Measurements from ENCODE around the gene DYNLL2. TPM values are rescaled to one million over a fixed set of nuclear protein-coding genes. Genes with fewer than 3 reads are reported as not detected.

DYNLL2 gene
- total and polyA plus RNA-seq, 9 of the 15 experiments (the other 6 are each of a cell fraction or from before 2014, with no cell fraction given): 1.8 to 24.5 (median 13.0) TPM

DNA sequence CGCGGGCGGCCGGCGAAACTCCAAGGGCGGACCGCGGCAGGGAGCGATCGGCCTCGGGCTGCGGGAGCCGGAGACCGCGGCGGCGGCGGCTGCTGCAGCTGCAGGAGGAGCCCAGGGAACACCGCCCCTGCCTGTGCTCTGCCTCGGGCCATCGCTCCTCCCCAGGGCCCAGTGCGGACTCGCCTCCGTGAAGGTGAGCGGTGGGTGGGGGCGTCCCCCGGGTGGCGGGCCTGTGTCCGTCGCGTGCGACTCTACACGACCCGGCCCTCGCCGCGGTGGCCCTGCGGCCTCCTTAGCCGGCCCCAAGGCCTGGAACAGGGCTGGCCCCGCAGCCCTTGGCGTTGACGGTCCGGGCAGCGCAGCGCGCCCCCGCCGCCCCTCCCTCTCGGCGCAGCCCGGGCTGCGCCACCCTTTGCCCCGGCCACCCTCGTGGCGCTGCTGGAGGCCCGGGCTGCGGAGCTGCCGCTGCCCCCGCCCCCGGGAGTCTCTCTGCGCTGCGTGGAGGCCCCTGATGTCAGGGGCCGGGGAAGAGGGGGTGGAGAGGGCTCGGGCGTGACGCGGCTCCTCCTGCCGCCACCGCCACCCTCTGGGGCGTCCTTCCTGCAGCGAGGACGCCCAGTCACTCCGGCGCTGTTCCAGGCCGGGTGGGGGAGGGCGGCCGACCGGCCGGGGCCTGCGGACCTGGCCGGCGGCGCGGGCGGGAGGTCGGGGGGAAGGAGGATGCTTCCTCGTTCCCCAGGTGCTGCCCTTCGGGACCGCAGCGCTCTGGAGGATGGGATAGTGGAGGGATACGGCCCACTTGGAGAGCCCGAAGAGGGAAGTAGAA lies 485 bp downstream of the DYNLL2 start (continued):
- TF ChIP-seq SMARCC2 (IDR thresholded peaks at IDR 0.05; ENCODE audit: low read depth) (no peak), RB1 (IDR thresholded peaks at IDR 0.05; ENCODE audit: low read depth) (peak; percentile 53), SIX5 (IDR thresholded peaks at IDR 0.05; ENCODE audit: borderline replicate concordance in 1 of 2, insufficient read depth in 1 of 2, low read depth in 1 of 2, low read length in 2 of 2) (no peak), BRD4 (IDR thresholded peaks at IDR 0.05) (no peak), ZNF431 (CRISPR knock-in tag; IDR thresholded peaks at IDR 0.05) (0 out of 2 replicates have a peak, but pooled peaks have one; percentile 44), TOE1 (IDR thresholded peaks at IDR 0.05; ENCODE audit: borderline replicate concordance) (no peak), TOE1 (CRISPR knock-in tag; IDR thresholded peaks at IDR 0.05; ENCODE audit: borderline replicate concordance, low read depth) (no peak), ZNF707 (CRISPR knock-in tag; conservative IDR thresholded peaks at IDR 0.05) (no peak)
- TF ChIP-seq, protein P1, sequence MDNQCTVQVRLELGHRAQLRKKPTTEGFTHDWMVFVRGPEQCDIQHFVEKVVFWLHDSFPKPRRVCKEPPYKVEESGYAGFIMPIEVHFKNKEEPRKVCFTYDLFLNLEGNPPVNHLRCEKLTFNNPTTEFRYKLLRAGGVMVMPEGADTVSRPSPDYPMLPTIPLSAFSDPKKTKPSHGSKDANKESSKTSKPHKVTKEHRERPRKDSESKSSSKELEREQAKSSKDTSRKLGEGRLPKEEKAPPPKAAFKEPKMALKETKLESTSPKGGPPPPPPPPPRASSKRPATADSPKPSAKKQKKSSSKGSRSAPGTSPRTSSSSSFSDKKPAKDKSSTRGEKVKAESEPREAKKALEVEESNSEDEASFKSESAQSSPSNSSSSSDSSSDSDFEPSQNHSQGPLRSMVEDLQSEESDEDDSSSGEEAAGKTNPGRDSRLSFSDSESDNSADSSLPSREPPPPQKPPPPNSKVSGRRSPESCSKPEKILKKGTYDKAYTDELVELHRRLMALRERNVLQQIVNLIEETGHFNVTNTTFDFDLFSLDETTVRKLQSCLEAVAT (IDR thresholded peaks at IDR 0.05): no peak
- TF ChIP-seq, protein P2, sequence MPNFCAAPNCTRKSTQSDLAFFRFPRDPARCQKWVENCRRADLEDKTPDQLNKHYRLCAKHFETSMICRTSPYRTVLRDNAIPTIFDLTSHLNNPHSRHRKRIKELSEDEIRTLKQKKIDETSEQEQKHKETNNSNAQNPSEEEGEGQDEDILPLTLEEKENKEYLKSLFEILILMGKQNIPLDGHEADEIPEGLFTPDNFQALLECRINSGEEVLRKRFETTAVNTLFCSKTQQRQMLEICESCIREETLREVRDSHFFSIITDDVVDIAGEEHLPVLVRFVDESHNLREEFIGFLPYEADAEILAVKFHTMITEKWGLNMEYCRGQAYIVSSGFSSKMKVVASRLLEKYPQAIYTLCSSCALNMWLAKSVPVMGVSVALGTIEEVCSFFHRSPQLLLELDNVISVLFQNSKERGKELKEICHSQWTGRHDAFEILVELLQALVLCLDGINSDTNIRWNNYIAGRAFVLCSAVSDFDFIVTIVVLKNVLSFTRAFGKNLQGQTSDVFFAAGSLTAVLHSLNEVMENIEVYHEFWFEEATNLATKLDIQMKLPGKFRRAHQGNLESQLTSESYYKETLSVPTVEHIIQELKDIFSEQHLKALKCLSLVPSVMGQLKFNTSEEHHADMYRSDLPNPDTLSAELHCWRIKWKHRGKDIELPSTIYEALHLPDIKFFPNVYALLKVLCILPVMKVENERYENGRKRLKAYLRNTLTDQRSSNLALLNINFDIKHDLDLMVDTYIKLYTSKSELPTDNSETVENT (CRISPR knock-in tag; IDR thresholded peaks at IDR 0.05): peak; percentile 69
- TF ChIP-seq, protein P3, sequence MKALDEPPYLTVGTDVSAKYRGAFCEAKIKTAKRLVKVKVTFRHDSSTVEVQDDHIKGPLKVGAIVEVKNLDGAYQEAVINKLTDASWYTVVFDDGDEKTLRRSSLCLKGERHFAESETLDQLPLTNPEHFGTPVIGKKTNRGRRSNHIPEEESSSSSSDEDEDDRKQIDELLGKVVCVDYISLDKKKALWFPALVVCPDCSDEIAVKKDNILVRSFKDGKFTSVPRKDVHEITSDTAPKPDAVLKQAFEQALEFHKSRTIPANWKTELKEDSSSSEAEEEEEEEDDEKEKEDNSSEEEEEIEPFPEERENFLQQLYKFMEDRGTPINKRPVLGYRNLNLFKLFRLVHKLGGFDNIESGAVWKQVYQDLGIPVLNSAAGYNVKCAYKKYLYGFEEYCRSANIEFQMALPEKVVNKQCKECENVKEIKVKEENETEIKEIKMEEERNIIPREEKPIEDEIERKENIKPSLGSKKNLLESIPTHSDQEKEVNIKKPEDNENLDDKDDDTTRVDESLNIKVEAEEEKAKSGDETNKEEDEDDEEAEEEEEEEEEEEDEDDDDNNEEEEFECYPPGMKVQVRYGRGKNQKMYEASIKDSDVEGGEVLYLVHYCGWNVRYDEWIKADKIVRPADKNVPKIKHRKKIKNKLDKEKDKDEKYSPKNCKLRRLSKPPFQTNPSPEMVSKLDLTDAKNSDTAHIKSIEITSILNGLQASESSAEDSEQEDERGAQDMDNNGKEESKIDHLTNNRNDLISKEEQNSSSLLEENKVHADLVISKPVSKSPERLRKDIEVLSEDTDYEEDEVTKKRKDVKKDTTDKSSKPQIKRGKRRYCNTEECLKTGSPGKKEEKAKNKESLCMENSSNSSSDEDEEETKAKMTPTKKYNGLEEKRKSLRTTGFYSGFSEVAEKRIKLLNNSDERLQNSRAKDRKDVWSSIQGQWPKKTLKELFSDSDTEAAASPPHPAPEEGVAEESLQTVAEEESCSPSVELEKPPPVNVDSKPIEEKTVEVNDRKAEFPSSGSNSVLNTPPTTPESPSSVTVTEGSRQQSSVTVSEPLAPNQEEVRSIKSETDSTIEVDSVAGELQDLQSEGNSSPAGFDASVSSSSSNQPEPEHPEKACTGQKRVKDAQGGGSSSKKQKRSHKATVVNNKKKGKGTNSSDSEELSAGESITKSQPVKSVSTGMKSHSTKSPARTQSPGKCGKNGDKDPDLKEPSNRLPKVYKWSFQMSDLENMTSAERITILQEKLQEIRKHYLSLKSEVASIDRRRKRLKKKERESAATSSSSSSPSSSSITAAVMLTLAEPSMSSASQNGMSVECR (CRISPR knock-in tag; IDR thresholded peaks at IDR 0.05): peak; percentile 94
